Right lobe of liver (tissue), 4 donors: ENCODE data around the gene HSD17B3.

Experiments
- POLR2A ChIP-seq: fragments of 450-650 bp; IDR thresholded peaks from one replicate; pipeline ENCODE4 v1.6.1; 2017; ENCODE audit warnings: antibody characterized with exemption, mild to moderate bottlenecking
- TF ChIP-seq, protein P1 (sequence below), 4 donors: fragments of 200-600 bp in 3 of 4; fragments of 450-650 bp in 1 of 4; IDR thresholded peaks; one replicate each; pipeline versions ENCODE4 v1.5.1 to v1.8.0; 2016 to 2022; ENCODE audit warnings: antibody characterized with exemption in 4 of 4, mild to moderate bottlenecking in 2 of 4
- donor health status: DM: no; HTN: no; CAD: no.
- donor health status: DM: no; HTN: no; CAD: no.
- donor health status: DM: no; HTN: yes; CAD: no.

DNA sequence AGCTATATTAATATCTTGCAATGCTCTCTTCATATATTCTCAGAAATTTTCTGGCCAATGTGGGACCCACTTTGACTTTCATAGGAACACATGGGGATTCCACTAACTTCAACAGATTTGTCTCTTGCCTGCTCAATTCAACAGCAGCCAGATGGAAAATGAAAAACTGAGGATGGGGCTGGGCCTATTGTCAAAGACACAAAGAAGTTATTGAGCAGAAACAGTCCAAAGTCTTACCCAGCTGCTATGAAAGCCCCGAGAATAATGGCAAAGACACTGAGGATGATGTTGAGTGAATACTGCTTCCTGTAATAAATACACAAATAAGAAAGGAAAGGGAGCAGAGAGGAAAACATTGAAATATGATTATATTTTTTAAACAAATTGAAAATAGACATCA, 48.9 kb upstream of the HSD17B3 start:
- TF ChIP-seq, protein P1, sequence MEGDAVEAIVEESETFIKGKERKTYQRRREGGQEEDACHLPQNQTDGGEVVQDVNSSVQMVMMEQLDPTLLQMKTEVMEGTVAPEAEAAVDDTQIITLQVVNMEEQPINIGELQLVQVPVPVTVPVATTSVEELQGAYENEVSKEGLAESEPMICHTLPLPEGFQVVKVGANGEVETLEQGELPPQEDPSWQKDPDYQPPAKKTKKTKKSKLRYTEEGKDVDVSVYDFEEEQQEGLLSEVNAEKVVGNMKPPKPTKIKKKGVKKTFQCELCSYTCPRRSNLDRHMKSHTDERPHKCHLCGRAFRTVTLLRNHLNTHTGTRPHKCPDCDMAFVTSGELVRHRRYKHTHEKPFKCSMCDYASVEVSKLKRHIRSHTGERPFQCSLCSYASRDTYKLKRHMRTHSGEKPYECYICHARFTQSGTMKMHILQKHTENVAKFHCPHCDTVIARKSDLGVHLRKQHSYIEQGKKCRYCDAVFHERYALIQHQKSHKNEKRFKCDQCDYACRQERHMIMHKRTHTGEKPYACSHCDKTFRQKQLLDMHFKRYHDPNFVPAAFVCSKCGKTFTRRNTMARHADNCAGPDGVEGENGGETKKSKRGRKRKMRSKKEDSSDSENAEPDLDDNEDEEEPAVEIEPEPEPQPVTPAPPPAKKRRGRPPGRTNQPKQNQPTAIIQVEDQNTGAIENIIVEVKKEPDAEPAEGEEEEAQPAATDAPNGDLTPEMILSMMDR (IDR thresholded peaks at IDR 0.05): no peak
- no peak for TF ChIP-seq POLR2A
